IMR-90 (cell line): ENCODE data around the gene PRPS2.

Experiments
- BHLHE40 ChIP-seq: fragments of 150-350 bp; IDR thresholded peaks from 2 replicates; pipeline ENCODE4 v1.6.1; 2016; ENCODE audit warnings: mild to moderate bottlenecking, low read depth, low read length
- CEBPB ChIP-seq: IDR thresholded peaks from 2 replicates; pipeline ENCODE4 v1.6.1; 2012; ENCODE audit warnings: low read depth, low read length, improper control_type of control experiment
- CHD1 ChIP-seq: IDR thresholded peaks from 2 replicates; pipeline ENCODE4 v1.6.1; 2012; ENCODE audit warnings: low read depth, low read length, improper control_type of control experiment
- MAZ ChIP-seq: IDR thresholded peaks from 2 replicates; pipeline ENCODE4 v1.6.1; 2012; ENCODE audit warnings: low read depth, mild to moderate bottlenecking, low read length, improper control_type of control experiment, moderate library complexity, borderline replicate concordance
- POLR2A ChIP-seq: IDR thresholded peaks from 2 replicates; pipeline ENCODE4 v1.6.1; 2012; ENCODE audit warnings: mild to moderate bottlenecking, low read depth, low read length
- RAD21 ChIP-seq: IDR thresholded peaks from 2 replicates; pipeline ENCODE4 v1.6.1; 2012; ENCODE audit warnings: low read length, improper control_type of control experiment
- RCOR1 ChIP-seq: IDR thresholded peaks from 2 replicates; pipeline ENCODE4 v1.6.1; 2012; ENCODE audit warnings: mild to moderate bottlenecking, low read length, improper control_type of control experiment; ENCODE audit not compliant: insufficient replicate concordance
- SMC3 ChIP-seq: fragments of 150-350 bp; IDR thresholded peaks from 2 replicates; pipeline ENCODE4 v1.6.1; 2016; ENCODE audit warnings: low read depth, mild to moderate bottlenecking, antibody characterized with exemption, low read length, moderate library complexity
- TF ChIP-seq, protein P1 (sequence below): conservative IDR thresholded peaks from 2 replicates; pipeline ENCODE4 v1.5.1; 2012; ENCODE audit warnings: mild to moderate bottlenecking, low read depth, low read length, improper control_type of control experiment
- TF ChIP-seq, protein P2 (sequence below): fragments of 150-350 bp; IDR thresholded peaks from 2 replicates; pipeline ENCODE4 v1.6.1; 2017; ENCODE audit warnings: mild to moderate bottlenecking, antibody characterized with exemption, low read length, low read depth

DNA sequence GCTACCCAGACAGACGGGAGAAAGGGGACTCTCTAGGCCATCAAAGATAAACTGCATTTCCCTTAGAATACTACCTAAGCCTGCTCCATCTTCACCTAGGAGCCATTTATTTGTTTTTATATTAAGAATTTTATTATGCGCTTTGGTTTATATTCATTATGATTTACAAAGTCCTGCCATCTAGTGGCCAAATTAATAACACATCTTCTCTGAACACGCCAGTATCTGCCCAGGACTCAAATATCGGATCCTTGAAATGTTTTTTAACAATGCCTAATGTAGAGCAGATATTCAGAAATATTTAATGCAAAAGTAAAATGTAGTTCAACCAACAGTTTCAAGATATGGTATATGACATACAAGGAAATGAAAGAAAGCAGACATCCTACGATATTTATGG, 20.8 kb upstream of the PRPS2 start:
- TF ChIP-seq BHLHE40, result no peak
- TF ChIP-seq, protein P1, sequence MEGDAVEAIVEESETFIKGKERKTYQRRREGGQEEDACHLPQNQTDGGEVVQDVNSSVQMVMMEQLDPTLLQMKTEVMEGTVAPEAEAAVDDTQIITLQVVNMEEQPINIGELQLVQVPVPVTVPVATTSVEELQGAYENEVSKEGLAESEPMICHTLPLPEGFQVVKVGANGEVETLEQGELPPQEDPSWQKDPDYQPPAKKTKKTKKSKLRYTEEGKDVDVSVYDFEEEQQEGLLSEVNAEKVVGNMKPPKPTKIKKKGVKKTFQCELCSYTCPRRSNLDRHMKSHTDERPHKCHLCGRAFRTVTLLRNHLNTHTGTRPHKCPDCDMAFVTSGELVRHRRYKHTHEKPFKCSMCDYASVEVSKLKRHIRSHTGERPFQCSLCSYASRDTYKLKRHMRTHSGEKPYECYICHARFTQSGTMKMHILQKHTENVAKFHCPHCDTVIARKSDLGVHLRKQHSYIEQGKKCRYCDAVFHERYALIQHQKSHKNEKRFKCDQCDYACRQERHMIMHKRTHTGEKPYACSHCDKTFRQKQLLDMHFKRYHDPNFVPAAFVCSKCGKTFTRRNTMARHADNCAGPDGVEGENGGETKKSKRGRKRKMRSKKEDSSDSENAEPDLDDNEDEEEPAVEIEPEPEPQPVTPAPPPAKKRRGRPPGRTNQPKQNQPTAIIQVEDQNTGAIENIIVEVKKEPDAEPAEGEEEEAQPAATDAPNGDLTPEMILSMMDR, result peak; percentile 56
- TF ChIP-seq RAD21, result no peak
- no peak for TF ChIP-seq RCOR1
- TF ChIP-seq, protein P2, sequence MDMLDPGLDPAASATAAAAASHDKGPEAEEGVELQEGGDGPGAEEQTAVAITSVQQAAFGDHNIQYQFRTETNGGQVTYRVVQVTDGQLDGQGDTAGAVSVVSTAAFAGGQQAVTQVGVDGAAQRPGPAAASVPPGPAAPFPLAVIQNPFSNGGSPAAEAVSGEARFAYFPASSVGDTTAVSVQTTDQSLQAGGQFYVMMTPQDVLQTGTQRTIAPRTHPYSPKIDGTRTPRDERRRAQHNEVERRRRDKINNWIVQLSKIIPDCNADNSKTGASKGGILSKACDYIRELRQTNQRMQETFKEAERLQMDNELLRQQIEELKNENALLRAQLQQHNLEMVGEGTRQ, result no peak
- TF ChIP-seq POLR2A, result no peak
- TF ChIP-seq CHD1, result no peak
- TF ChIP-seq CEBPB, result no peak
- TF ChIP-seq SMC3, result peak; percentile 16; the same call in 1 of the 2 replicates
- TF ChIP-seq MAZ, result no peak
